Heart right ventricle (tissue), 16 donors: ENCODE data around the gene AFF2. TPM values are rescaled to one million over a fixed set of nuclear protein-coding genes. Genes with fewer than 3 reads are reported as not detected.

Experiments used
- ATAC-seq, 8 donors: fragments of 200-7000 bp; cut with Tn5 transposase; one replicate each; pipeline ENCODE4 v1.9.1; 2020; ENCODE audit warnings: mild to moderate bottlenecking in 8 of 8, moderate library complexity in 8 of 8, moderate number of reproducible peaks in 1 of 8
- DNase-seq, 2 donors: peaks; one replicate each; pipeline ENCODE4 v3.0.0-alpha.2; 2020
- H3K27ac ChIP-seq, 10 donors: fragments of 200-600 bp; sonication (generic) in 2 of 10; one replicate each; pipeline versions ENCODE4 v1.5.0 to v1.8.0; 2020 to 2022; ENCODE audit warnings: mild to moderate bottlenecking in 3 of 10
- H3K27me3 ChIP-seq, 7 donors: fragments of 200-600 bp; one replicate each; pipeline ENCODE4 v1.8.0; 2021 to 2022; ENCODE audit warnings: mild to moderate bottlenecking in 2 of 7
- H3K36me3 ChIP-seq, 9 donors: fragments of 200-600 bp; sonication (generic) in 1 of 9; one replicate each; pipeline versions ENCODE4 v1.5.0 to v1.8.0; 2020 to 2022; ENCODE audit warnings: mild to moderate bottlenecking in 2 of 9
- H3K4me1 ChIP-seq, 9 donors: fragments of 200-600 bp; sonication (generic) in 1 of 9; one replicate each; pipeline versions ENCODE4 v1.5.0 to v1.8.0; 2020 to 2022; ENCODE audit warnings: mild to moderate bottlenecking in 4 of 9
- H3K4me3 ChIP-seq, 10 donors: fragments of 200-600 bp; sonication (generic) in 2 of 10; one replicate each; pipeline versions ENCODE4 v1.5.0 to v1.8.0; 2020 to 2022; ENCODE audit warnings: mild to moderate bottlenecking in 7 of 10, moderate library complexity in 2 of 10
- H3K9me3 ChIP-seq, 11 donors: fragments of 200-600 bp in 10 of 11; sonication (generic) in 2 of 11; one replicate each; pipeline versions ENCODE4 v1.5.0 to v1.8.0; 2013 to 2022; ENCODE audit warnings: mild to moderate bottlenecking in 2 of 11, control low read depth in 1 of 11, moderate library complexity in 1 of 11
- CTCF ChIP-seq, 9 donors: fragments of 200-600 bp; sonication (generic) in 2 of 9; IDR thresholded peaks; one replicate each; pipeline versions ENCODE4 v1.5.0 to v1.8.0; 2021 to 2022; ENCODE audit warnings: antibody characterized with exemption in 9 of 9, mild to moderate bottlenecking in 5 of 9, moderate library complexity in 1 of 9
- WGBS, 2 donors: extraction: QIAGEN DNeasy Blood & Tissue Kit; methylation state at CpG; one replicate each; pipeline ENCODE4 v1.1.7; 2013; ENCODE audit warnings: inconsistent platforms in 1 of 2; 5-methylcytosine and 5-hydroxymethylcytosine counted together
- intact Hi-C, 10 donors: fragments of 100-400 bp; cut with DNase I; formaldehyde crosslinking; loops; one replicate each; pipeline versions ENCODE4 v1.11.1 to v1.14.2; 2022
- polyA plus RNA-seq, 2 donors: library from polyadenylated mRNA; stranded (reverse); fragments of 200-250 nt; gene quantifications; one replicate each; pipeline ENCODE4 v1.2.3, GENCODE V29; 2013
- total RNA-seq, 10 donors: library from RNA; stranded (reverse); fragmentation: NEBNext Ultra II Directional in 3 of 10; extraction: Animal tissue kit (Norgen Biotek cat#: 25700) in 3 of 10; gene quantifications; one replicate each; pipeline versions ENCODE4 v1.2.1 to v1.2.4, GENCODE V29; 2021 to 2023
- donor health status: Arrhythmogenic right ventricular cardiomyopathy.
- donor health status: ischemic (EF 13 %, LVEDD 7.1; RV severe dilation, severe dysfunction).
- donor health status: healthy with polysubstance abuse.
- donor health status: DM: no; HTN: yes; CAD: no.
- donor health status: DM: no; HTN: no; CAD: no.
- donor health status: ischemic (EF 25% LVEDD 6.9; RV normal size, moderate dysfunction).
- donor health status: ischemic (EF 25% LVEDD 5.7; RV mildly dilated, moderate dysfunction).
- donor health status: healthy.
- donor health status: DM: yes; HTN: yes; CAD: no.
- donor health status: Ischemic cardiomyopathy.
- donor health status: ischemic (EF 35%, LVEDD 5.7; RV mildly dilated, moderate dysfunction).
- donor health status: nonischemic (EF 11% LVEDD 7.7; RV severe dilation, severe dysfunction).
- donor health status: DM: yes; HTN: yes; CAD: no.
- donor health status: PGD.
- donor health status: ischemic (EF 29% LVEDD 5.4; RV normal size, mild dysfunction).
- donor health status: nonischemic (EF 23%, LVEDD 6.1; RV moderate dilation, normal function).

AFF2 gene
- total and polyA plus RNA-seq, 12 donors, result 0.01 to 0.59 (median 0.20) TPM; not detected in 2

DNA sequence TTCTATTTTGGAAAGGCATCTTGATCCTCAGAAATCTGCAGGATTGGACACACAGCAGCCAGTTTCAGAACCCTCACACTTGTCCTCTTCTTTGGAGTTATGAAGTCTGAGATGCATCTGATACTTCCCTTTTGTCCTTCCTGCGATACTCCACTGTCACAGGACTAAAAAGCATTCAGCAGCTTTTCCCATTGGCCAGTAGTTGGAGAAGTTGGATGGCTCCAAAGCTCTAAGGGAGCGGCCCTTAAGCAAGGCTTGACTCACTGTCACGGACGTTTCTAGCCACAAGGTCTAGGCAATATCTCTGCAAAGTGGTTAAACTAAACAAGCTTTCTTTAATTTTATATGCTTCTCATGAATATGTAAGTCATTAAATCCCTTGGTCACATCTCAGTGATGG lies 417.0 kb downstream of the AFF2 start:
- no peak for TF ChIP-seq CTCF (IDR thresholded peaks at IDR 0.05)
- intact Hi-C loops, result no loop called here
- Histone ChIP-seq H3K4me1 (no peaks in the 10 kb centered on the region), H3K36me3 (no peaks in the 10 kb centered on the region), H3K27me3 (no peaks in the 10 kb centered on the region), H3K27ac (no peak overlapping the region), H3K9me3 (no peaks in the 10 kb centered on the region), H3K4me3 (no peak overlapping the region)
- WGBS, 2 donors, result 85 to 91% methylated on average over 4 of the region's 4 CpGs
- no peak for ATAC-seq
- DNase-seq, result no peak

- H3K4me1 ChIP-seq, result no peaks in the 10 kb centered on the region
- intact Hi-C loops, result no loop called here
- no peak overlapping the region for H3K4me3 ChIP-seq
- no peak for ATAC-seq
- no peaks in the 10 kb centered on the region for H3K27me3 ChIP-seq
- DNase-seq, result no peak
- no peak for TF ChIP-seq CTCF (IDR thresholded peaks at IDR 0.05)
- no peaks in the 10 kb centered on the region for H3K36me3 ChIP-seq
- WGBS, 2 donors, result 67 to 71% methylated on average over 2 of the region's 2 CpGs
- no peaks in the 10 kb centered on the region for H3K9me3 ChIP-seq
- no peak overlapping the region for H3K27ac ChIP-seq
Observed at GRCh38 chrX:148923631-148924030, 423.2 kb downstream of the AFF2 start.

- Histone ChIP-seq H3K36me3 (no peaks in the 10 kb centered on the region), H3K27ac (no peak overlapping the region), H3K27me3 (no peaks in the 10 kb centered on the region), H3K4me1 (no peaks in the 10 kb centered on the region), H3K4me3 (no peak overlapping the region), H3K9me3 (no peaks in the 10 kb centered on the region)
- DNase-seq (no peak), ATAC-seq (no peak)
- WGBS, 2 donors, result 86 to 93% methylated on average over 4 of the region's 4 CpGs
- intact Hi-C loops, result no loop called here
- TF ChIP-seq CTCF (IDR thresholded peaks at IDR 0.05), result no peak
Observed at GRCh38 chrX:148926371-148926770, 426.0 kb downstream of the AFF2 start.

DNA sequence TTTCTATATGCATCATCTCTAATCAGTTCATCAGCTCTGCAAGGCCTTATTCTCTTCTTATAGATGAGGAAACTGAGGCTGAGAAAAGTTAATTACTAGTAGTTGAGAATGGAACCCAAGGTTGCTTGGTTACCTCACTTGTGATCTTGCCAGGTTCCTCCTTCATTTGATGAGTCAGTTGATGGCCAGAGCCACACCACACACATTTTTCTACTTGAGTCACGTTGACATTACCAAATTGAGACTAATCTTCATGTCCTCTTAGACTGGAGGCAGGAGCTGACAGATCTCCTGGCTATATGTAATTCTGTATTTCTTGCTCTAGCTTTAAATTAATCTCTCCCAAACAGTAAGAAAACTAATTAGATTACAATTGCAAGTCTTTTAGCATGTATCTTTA lies 428.4 kb downstream of the AFF2 start:
- no peaks in the 10 kb centered on the region for H3K4me1 ChIP-seq
- no peak overlapping the region for H3K27ac ChIP-seq
- no peaks in the 10 kb centered on the region for H3K36me3 ChIP-seq
- intact Hi-C loops, result no loop called here
- H3K27me3 ChIP-seq, result no peaks in the 10 kb centered on the region
- ATAC-seq (no peak), DNase-seq (no peak)
- no peak for TF ChIP-seq CTCF (IDR thresholded peaks at IDR 0.05)
- no peaks in the 10 kb centered on the region for H3K9me3 ChIP-seq
- WGBS, 2 donors, result 48 to 50% methylated on average over 1 of the region's 1 CpG
- H3K4me3 ChIP-seq, result no peak overlapping the region

- no peaks in the 10 kb centered on the region for H3K4me1 ChIP-seq
- no peaks in the 10 kb centered on the region for H3K27me3 ChIP-seq
- 71 to 83% methylated on average over 3 of the region's 3 CpGs for WGBS, 2 donors
- H3K27ac ChIP-seq, result no peak overlapping the region
- no peaks in the 10 kb centered on the region for H3K36me3 ChIP-seq
- H3K9me3 ChIP-seq, result no peaks in the 10 kb centered on the region
- no peak for DNase-seq
- TF ChIP-seq CTCF (IDR thresholded peaks at IDR 0.05), result no peak
- ATAC-seq, result no peak
- intact Hi-C loops, result no loop called here
- H3K4me3 ChIP-seq, result no peak overlapping the region
Observed at GRCh38 chrX:148929686-148930085, 429.3 kb downstream of the AFF2 start.
